ENCODE results near the gene TCERG1L.

Gene TCERG1L

DNA sequence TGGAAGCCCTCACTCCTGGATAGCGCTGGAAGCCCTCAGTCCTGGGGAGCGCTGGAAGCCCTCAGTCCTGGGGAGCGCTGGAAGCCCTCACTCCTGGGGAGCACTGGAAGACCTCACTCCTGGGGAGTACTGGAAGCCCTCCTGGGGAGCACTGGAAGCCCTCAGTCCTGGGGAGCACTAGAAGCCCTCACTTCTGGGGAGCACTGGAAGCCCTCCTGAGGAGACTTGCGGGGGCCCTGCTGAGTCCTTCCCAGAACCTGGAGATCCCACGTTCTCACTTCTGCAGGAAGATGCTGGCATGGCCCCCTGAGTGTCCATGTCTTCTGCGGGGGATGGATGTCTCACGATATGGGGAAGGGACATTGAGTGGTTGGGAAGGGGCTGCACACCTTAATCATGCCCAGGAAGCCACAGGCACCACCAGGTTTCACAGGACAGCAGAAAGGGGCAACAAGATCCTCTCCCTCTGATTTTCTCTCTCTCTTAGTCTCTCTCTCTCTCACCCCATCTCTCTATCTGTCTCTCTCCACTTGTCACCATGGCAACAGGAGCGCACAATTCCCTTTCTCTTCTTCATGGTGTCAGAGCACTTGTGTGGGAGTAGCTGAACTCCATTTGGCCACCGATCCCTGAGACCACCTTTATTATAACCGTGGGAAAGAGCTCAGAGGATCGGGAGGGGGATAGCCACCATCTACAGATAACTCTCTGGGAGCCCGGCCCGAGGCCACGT lies 267.0 kb downstream of the TCERG1L start:
- no peak for TF ChIP-seq JUND (IDR thresholded peaks at IDR 0.05; ENCODE audit: low read depth)
- DNase-seq (ENCODE audit: low read depth in 1 of 2, low spot score in 1 of 2) = no peak
- in situ Hi-C loops (cut with HindIII; ENCODE audit: low pct_unique_long_range_greater_than_20kb, low sequenced_read_pairs) = no loop called here

DNA sequence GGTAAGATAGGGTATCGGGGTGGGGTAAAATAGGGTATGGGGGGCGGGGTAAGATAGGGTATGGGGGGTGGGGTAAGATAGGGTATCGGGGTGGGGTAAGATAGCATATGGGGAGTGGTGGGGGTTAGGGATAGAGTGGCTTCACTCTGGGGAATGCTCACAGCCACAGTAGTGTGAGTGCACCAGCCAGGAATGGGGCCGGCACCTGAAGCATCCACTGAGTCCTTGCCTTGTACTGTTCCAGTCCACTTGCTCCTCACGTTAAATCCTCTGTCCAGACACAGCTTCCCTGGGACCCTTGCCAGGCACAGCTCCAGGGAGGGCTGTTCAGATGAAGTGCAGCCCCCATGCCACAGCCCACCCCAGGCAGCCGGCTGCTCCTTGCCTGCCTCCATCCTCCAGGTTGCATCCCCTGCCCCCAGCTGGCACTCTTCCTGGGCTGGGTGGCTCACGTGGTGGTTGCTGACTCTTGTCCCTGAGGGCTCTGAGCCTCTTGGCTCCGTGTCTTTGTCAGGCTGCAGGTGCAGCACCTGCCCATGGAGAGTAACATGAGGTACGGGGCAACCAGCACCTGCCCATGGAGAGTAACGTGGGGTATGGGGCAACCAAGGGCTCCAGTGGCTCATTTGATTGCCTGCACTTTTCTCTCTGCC lies 268.4 kb downstream of the TCERG1L start:
- DNase-seq (ENCODE audit: low read depth in 1 of 2, low spot score in 1 of 2) = peak in 1 of 2 experiments; percentile 22
- no peak for TF ChIP-seq JUND (IDR thresholded peaks at IDR 0.05; ENCODE audit: low read depth)
- in situ Hi-C loops (cut with HindIII; ENCODE audit: low pct_unique_long_range_greater_than_20kb, low sequenced_read_pairs) = no loop called here
